Osteoblast (primary cell): ENCODE results near the gene WDR90. TPM values are rescaled to one million over a fixed set of nuclear protein-coding genes. Genes with fewer than 3 reads are reported as not detected.

Source experiments
- DNase-seq: peaks from one replicate; pipeline ENCODE4 v3.0.0; 2011; ENCODE audit warnings: low spot score, mixed read lengths; ENCODE audit not compliant: insufficient read length; ENCODE audit errors: missing footprints
- H2AFZ ChIP-seq: 2 replicates; pipeline ENCODE4 v1.6.0; 2011; ENCODE audit warnings: mild to moderate bottlenecking, low read length
- H3K27ac ChIP-seq: 2 replicates; pipeline ENCODE4 v1.5.1; 2011; ENCODE audit warnings: mild to moderate bottlenecking, low read depth, low read length, moderate library complexity
- H3K27me3 ChIP-seq: 2 replicates; pipeline ENCODE4 v1.6.0; 2012; ENCODE audit warnings: mild to moderate bottlenecking, control low read depth, inconsistent platforms, low read length, moderate library complexity; ENCODE audit not compliant: insufficient read depth
- H3K36me3 ChIP-seq: 2 replicates; pipeline ENCODE4 v1.5.1; 2011; ENCODE audit warnings: mild to moderate bottlenecking, low read length, control low read depth, moderate library complexity; ENCODE audit not compliant: insufficient read depth
- H3K4me1 ChIP-seq: 2 replicates; pipeline ENCODE4 v1.5.1; 2011; ENCODE audit warnings: mild to moderate bottlenecking, low read length, control low read depth, moderate library complexity; ENCODE audit not compliant: insufficient read depth
- H3K4me2 ChIP-seq: 2 replicates; pipeline ENCODE4 v1.6.0; 2011; ENCODE audit warnings: mild to moderate bottlenecking, low read length; ENCODE audit not compliant: insufficient read depth
- H3K4me3 ChIP-seq: fragments of 200-600 bp; sonication (generic); 3 replicates; pipeline ENCODE4 v1.5.1; 2012; ENCODE audit warnings: mild to moderate bottlenecking, low read length, inconsistent platforms; ENCODE audit not compliant: insufficient read depth
- H3K79me2 ChIP-seq: 2 replicates; pipeline ENCODE4 v1.6.0; 2012; ENCODE audit warnings: mild to moderate bottlenecking, low read length, control low read depth, inconsistent platforms; ENCODE audit not compliant: insufficient read depth
- H3K9me3 ChIP-seq: 2 replicates; pipeline ENCODE4 v1.5.1; 2011; ENCODE audit warnings: low read depth, low read length, control low read depth
- H4K20me1 ChIP-seq: 2 replicates; pipeline ENCODE4 v1.6.0; 2012; ENCODE audit warnings: mild to moderate bottlenecking, low read length, control low read depth; ENCODE audit not compliant: insufficient read depth
- CTCF ChIP-seq: IDR thresholded peaks from 2 replicates; pipeline ENCODE4 v1.5.1; 2011; ENCODE audit warnings: mild to moderate bottlenecking, low read depth, low read length, moderate library complexity; ENCODE audit errors: extremely low read depth
- total RNA-seq: library from RNA; depleted of rRNA; stranded (reverse); fragments of >200 nt; gene quantifications from 2 replicates; pipeline ENCODE4 v1.2.3, GENCODE V29; 2012

WDR90 gene
- total RNA-seq, 1 donor: 19.2 TPM

GRCh38 chr16:638836-639235 lies 10.3 kb upstream of the WDR90 start:
- H3K27me3 ChIP-seq: no peaks in the 10 kb centered on the region
- no peak for TF ChIP-seq CTCF

GRCh38 chr16:640614-641013 lies 8.6 kb upstream of the WDR90 start:
- Histone ChIP-seq H3K4me2 (peak overlapping the region; percentile 86), H3K36me3 (no peaks in the 10 kb centered on the region), H3K79me2 (peaks cover 17% of the 10 kb centered on the region), H3K27me3 (no peaks in the 10 kb centered on the region), H3K9me3 (no peaks in the 10 kb centered on the region), H3K4me3 (peak overlapping the region; percentile 83), H3K4me1 (peaks cover 4% of the 10 kb centered on the region), H4K20me1 (peaks cover 3% of the 10 kb centered on the region), H2AFZ (no peak overlapping the region), H3K27ac (no peak overlapping the region)
- DNase-seq: no peak
- no peak for TF ChIP-seq CTCF

More at GRCh38 chr16:638836-639235, 10.3 kb upstream of the WDR90 start:
- H3K4me1 ChIP-seq: peaks cover 10% of the 10 kb centered on the region
- peaks cover 8% of the 10 kb centered on the region for H4K20me1 ChIP-seq
- no peak overlapping the region for H3K27ac ChIP-seq
- H3K36me3 ChIP-seq: no peaks in the 10 kb centered on the region
- H3K79me2 ChIP-seq: peaks cover 23% of the 10 kb centered on the region
- DNase-seq: no peak
- H3K9me3 ChIP-seq: no peaks in the 10 kb centered on the region
- no peak overlapping the region for H2AFZ ChIP-seq
- H3K4me2 ChIP-seq: no peak overlapping the region
- H3K4me3 ChIP-seq: no peak overlapping the region

- TF ChIP-seq CTCF: no peak
- Histone ChIP-seq H3K27me3 (no peaks in the 10 kb centered on the region), H3K4me1 (peaks cover 9% of the 10 kb centered on the region), H3K9me3 (no peaks in the 10 kb centered on the region), H3K36me3 (no peaks in the 10 kb centered on the region), H3K27ac (peak within 1 kb of the TSS; percentile 37), H3K4me2 (peak within 1 kb of the TSS; percentile 86), H4K20me1 (peaks cover 3% of the 10 kb centered on the region), H3K4me3 (peak within 1 kb of the TSS; percentile 83), H2AFZ (peak within 1 kb of the TSS; percentile 80), H3K79me2 (peaks cover 15% of the 10 kb centered on the region)
- DNase-seq: peak; percentile 100
Measured at GRCh38 chr16:641326-642188, 7.6 kb upstream of the WDR90 start, which contains the start of gene MCRIP2. Gene MCRIP2, plus strand, starts transcription at chr16:641828. Its CDS starts 164 bp downstream, at chr16:641992.
